Cardiac muscle cell (in vitro differentiated cells and primary cell): ENCODE measurements around the gene MAPK8. TPM values are rescaled to one million over a fixed set of nuclear protein-coding genes. Genes with fewer than 3 reads are reported as not detected.
A peak's percentile ranks its signal among the peaks of the same experiment; 100 is the strongest.

Experiments used
- DNase-seq, 2 donors: peaks; one replicate each; pipeline versions ENCODE4 v3.0.0 to v3.0.0-alpha.2; 2010 to 2017; ENCODE audit warnings: low read depth in 1 of 2, low spot score in 1 of 2
- H3K27ac ChIP-seq: fragments of 200-600 bp; sonication (generic); 2 replicates; pipeline ENCODE4 v1.5.1; 2016
- H3K27me3 ChIP-seq: fragments of 200-600 bp; sonication (generic); 2 replicates; pipeline ENCODE4 v1.6.0; 2016; ENCODE audit warnings: control low read depth
- H3K36me3 ChIP-seq: fragments of 200-600 bp; sonication (generic); 2 replicates; pipeline ENCODE4 v1.5.1; 2016; ENCODE audit warnings: control low read depth
- H3K4me1 ChIP-seq: fragments of 200-600 bp; sonication (generic); 2 replicates; pipeline ENCODE4 v1.8.1; 2017; ENCODE audit warnings: low read depth, mild to moderate bottlenecking, mixed run types
- H3K4me3 ChIP-seq: fragments of 200-600 bp; sonication (generic); 2 replicates; pipeline ENCODE4 v1.5.1; 2016; ENCODE audit warnings: mild to moderate bottlenecking
- H3K9me3 ChIP-seq: fragments of 200-600 bp; sonication (generic); 2 replicates; pipeline ENCODE4 v1.5.1; 2017; ENCODE audit warnings: low read depth, mild to moderate bottlenecking, control low read depth
- polyA plus RNA-seq: library from polyadenylated mRNA; unstranded; fragments of >200 nt; fragmentation: Nextera tagmentation; extraction: Ambion mirVana; gene quantifications from 2 replicates; pipeline ENCODE4 v1.2.1, GENCODE V29; 2016
- total RNA-seq: library from RNA; depleted of rRNA; stranded (reverse); fragments of >200 nt; gene quantifications from 2 replicates; pipeline ENCODE4 v1.2.3, GENCODE V29; 2016
- TF ChIP-seq, protein P1 (sequence below): IDR thresholded peaks from 2 replicates; pipeline ENCODE4 v1.5.1; 2012; ENCODE audit warnings: low read depth, mild to moderate bottlenecking, low read length

The MAPK8 gene
- total and polyA plus RNA-seq, 2 experiments from 2014 or later, result 15.4 to 40.8 TPM

- DNase-seq, result peak in 1 of 2 donors; percentile 41
- Histone ChIP-seq H3K27me3 (no peaks in the 10 kb centered on the region), H3K36me3 (no peaks in the 10 kb centered on the region), H3K4me1 (no peaks in the 10 kb centered on the region), H3K4me3 (no peak overlapping the region), H3K9me3 (no peaks in the 10 kb centered on the region), H3K27ac (no peak overlapping the region)
- TF ChIP-seq, protein P1, sequence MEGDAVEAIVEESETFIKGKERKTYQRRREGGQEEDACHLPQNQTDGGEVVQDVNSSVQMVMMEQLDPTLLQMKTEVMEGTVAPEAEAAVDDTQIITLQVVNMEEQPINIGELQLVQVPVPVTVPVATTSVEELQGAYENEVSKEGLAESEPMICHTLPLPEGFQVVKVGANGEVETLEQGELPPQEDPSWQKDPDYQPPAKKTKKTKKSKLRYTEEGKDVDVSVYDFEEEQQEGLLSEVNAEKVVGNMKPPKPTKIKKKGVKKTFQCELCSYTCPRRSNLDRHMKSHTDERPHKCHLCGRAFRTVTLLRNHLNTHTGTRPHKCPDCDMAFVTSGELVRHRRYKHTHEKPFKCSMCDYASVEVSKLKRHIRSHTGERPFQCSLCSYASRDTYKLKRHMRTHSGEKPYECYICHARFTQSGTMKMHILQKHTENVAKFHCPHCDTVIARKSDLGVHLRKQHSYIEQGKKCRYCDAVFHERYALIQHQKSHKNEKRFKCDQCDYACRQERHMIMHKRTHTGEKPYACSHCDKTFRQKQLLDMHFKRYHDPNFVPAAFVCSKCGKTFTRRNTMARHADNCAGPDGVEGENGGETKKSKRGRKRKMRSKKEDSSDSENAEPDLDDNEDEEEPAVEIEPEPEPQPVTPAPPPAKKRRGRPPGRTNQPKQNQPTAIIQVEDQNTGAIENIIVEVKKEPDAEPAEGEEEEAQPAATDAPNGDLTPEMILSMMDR, result no peak
These were observed 59.8 kb downstream of the MAPK8 start for GRCh38 chr10:48366261-48366660.

GRCh38 chr10:48369501-48369900, 63.0 kb downstream of the MAPK8 start:
- Histone ChIP-seq H3K27ac (no peak overlapping the region), H3K9me3 (no peaks in the 10 kb centered on the region), H3K4me3 (no peak overlapping the region), H3K36me3 (no peaks in the 10 kb centered on the region), H3K27me3 (no peaks in the 10 kb centered on the region), H3K4me1 (no peaks in the 10 kb centered on the region)
- no peak for DNase-seq
- TF ChIP-seq, protein P1, result no peak

DNA sequence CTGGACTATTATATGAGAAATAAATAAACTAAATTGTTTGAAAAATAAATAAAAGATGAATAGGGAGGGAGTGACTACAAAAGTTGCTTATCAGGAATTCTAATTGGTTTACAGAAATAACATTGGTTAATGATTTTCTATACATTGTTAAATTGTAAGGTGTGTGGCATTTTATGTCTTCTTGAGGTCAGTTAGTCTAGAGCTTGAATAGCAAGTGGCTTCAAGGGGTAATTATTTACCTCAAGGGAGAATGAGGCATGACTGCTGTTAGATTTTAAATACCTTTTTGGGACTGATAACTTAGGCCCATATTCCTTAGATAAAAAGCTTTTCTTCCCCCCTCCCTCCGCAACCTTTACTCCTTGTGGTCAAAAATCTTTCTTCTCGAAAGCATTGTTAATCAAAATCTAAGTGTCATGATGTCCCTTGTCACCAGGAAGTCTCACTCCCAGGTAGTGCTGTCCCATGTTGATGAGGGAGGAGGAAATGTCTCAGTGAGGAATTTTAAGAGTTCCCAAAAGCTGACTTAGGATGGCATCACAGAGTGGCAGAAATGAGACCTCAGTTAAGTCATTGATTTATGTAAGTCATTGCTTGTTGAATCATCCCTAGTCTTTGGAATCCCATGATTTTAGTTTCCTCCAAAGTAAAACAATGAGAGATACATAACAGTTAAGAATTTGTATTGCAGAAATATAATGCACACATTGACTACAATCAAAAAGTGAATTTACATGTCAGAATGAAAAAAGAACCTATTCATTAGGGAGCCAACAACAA, 71.5 kb downstream of the MAPK8 start:
- H3K36me3 ChIP-seq, result no peaks in the 10 kb centered on the region
- H3K4me1 ChIP-seq, result peaks cover 1% of the 10 kb centered on the region
- H3K4me3 ChIP-seq, result no peak overlapping the region
- no peaks in the 10 kb centered on the region for H3K27me3 ChIP-seq
- TF ChIP-seq, protein P1, result no peak
- H3K27ac ChIP-seq, result no peak overlapping the region
- no peaks in the 10 kb centered on the region for H3K9me3 ChIP-seq
- DNase-seq, result no peak

DNA sequence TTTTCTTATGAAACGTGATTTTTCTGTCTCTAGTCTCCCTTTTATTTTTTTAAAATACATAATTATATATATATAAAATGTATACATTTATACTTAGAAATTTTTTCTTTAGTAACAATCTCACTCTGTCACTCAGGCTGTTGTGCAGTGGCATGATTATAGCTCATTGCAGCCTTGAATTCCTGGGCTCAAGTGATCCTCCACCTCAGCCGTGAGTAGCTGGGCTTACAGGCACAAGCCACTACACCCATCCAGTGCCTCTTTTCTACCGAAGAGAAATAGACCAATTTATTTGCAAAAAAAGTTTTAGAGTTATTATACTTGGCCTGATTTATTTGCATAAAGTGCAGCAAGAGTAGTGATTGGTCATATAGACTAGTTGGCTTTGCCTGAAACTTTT, 72.2 kb downstream of the MAPK8 start:
- H3K4me3 ChIP-seq, result no peak overlapping the region
- no peak overlapping the region for H3K27ac ChIP-seq
- TF ChIP-seq, protein P1, result no peak

DNA sequence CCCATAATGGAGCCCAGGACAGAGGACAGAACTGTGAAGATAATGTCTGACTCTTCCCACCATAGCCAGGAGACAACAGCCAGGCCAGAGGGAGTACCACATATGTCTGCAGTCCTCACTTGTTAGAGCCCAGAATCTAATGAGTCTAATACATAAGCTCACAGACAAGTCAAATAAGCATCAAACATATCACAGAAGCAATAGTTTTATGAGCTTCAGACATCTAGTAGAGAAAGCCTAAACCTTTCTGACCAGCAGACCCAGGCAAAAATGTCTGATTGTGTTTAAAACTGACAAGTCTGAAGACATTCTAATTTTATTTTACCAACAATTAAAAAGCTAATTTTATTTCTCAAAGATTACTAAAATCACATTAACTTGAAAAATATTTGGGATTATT, 75.5 kb downstream of the MAPK8 start:
- no peak for DNase-seq
- Histone ChIP-seq H3K27me3 (no peaks in the 10 kb centered on the region), H3K27ac (no peak overlapping the region), H3K4me3 (no peak overlapping the region), H3K4me1 (peaks cover 9% of the 10 kb centered on the region), H3K36me3 (no peaks in the 10 kb centered on the region), H3K9me3 (no peaks in the 10 kb centered on the region)
- TF ChIP-seq, protein P1, result no peak

More for the DNA sequence above, 72.2 kb downstream of the MAPK8 start:
- DNase-seq, result no peak
- peaks cover 9% of the 10 kb centered on the region for H3K4me1 ChIP-seq
- H3K9me3 ChIP-seq, result no peaks in the 10 kb centered on the region
- no peaks in the 10 kb centered on the region for H3K27me3 ChIP-seq
- no peaks in the 10 kb centered on the region for H3K36me3 ChIP-seq
